GM19324 (cell line): ENCODE data around the gene PROSER1.
"Not testable (repeated sequence)": the region's sequence is repeated elsewhere in the genome, so short reads cannot be mapped to it uniquely, and the experiment has no call there.

Experiments used
- ATAC-seq: cut with Tn5 transposase; IDR thresholded peaks from one replicate; pipeline ENCODE4 v1.9.1; 2021; ENCODE audit warnings: mild to moderate bottlenecking, moderate library complexity; ENCODE audit not compliant: unreplicated experiment, low FRiP score

Gene PROSER1

DNA sequence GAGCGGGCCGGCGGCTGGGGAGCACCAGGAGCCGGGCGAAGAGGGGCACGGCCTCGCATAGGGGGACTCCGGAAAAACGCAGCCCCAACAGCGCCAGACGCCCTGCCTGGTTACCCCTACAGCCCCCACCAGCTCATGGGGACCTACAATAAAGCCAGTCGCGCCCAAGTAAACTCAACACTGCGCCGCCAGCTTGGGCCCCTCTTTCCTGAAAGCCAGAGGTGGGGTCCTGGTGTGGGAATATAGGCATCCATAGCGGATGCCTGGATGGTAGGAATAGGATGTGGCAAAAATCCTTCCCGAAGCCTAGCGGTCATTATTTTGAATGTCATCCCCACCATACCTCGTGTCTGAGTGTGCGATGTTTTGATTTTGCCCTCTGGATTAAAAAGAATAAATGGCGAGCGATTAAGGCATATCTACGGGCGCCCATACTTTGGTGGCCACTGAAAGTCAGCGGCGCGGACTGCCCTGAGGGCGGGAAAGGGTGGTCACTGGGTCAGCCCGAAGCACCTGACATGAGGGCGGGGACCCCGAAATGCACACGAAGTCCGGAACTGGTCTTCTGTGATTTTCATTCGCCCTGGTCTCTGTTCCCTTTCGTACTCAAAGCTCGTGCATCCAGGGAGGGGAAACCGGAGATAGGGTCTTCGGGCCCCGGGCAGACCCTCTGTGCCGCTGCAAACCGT is at the start of gene PROSER1, which contains the start of gene NHLRC3:
TSS of gene PROSER1 (minus strand) at position 210 of the 689 bp plus-strand sequence. CDS start 847 bp downstream, outside the sequence.
TSS of gene NHLRC3 (plus strand) at position 577 of the 689 bp plus-strand sequence. CDS start 184 bp downstream, outside the sequence.
- ATAC-seq, result peak; percentile 83

DNA sequence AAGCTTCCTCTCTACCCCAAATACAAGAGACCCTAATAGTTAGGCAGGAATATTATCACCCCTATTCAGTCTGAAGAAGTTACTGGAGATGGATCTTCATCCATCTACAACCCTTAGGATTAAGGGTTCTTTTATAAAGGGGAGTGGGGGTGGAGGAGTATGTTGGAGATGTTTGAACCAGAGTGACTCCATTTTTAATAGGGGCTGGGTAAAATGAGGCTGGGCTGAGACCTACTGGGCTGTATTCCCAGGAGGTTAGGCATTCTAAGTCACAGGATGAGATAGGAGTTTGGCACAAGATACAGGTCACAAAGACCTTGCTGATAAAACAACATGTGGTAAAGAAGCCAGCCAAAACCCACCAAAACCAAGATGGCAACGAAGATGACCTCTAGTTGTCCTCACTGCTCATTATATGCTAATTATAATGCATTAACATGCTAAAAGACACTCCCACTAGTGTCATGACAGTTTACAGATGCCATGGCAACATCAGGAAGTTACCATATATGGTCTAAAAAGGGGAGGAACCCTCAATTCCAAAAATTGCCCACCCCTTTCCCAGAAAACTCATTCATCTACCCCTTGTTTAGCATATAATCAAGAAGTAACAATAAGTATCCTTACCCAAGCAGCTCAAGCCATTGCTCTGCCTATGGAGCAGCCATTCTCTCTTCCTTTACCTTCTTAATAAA is 48.5 kb upstream of the PROSER1 start:
- ATAC-seq, result not testable (repeated sequence)

DNA sequence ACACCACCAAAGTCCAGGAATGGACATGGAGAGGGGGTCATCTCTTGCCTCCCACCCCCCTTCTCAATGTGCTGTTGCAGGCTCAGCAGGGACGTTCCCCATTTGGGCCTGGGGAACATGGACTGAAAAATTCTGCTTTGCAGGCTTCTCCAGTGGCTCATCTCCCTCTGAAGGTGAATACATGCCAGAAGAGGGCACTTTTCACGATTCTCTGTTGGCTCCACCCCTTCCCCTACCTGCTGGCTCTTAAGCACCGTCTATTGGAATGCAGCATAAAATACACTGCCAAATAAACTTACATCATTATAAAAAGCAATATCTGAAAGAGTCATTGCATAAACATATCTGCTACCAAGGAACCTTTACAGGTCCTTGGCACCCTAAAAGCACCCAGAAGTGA is 36.1 kb upstream of the PROSER1 start:
- ATAC-seq, result no peak

DNA sequence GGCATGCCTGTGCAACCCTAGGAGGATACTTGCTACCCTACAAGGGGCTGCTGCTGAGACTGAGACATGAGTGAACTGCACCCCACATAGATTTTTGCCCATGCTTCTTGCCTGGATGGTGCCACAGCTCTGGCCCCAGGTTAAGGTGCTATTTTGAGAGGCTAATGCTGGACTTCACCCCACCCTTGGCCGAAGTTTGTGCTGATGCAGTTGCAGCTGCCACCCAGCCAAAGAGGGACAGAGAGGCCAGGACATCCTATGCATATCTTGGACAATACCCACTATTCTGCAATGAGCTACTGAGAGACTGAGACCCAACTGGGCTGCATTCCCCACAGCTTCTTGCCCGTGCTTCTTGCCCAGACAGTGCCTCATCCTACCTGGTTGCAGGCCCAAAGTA is 35.0 kb upstream of the PROSER1 start:
- no peak for ATAC-seq

DNA sequence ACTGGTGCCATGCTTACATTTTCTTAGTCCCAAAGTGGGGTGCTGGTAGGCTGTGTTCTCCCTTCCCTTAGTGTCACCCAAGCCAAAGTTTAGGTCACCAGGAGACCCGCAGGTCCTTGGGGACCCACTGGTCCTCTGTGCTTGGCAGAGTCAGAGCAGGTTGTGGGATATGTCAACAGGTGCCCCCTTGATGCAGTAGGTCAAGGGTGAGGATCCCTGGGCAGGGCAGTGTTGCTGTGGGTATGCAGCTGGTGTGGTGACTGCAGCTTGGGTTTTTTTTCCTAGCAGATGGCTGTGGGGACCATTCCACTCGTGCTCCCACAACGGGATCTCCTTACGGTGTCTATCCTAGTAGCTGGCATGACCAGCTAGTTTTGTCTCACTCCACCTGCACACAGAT is 24.1 kb upstream of the PROSER1 start:
- ATAC-seq, result no peak

DNA sequence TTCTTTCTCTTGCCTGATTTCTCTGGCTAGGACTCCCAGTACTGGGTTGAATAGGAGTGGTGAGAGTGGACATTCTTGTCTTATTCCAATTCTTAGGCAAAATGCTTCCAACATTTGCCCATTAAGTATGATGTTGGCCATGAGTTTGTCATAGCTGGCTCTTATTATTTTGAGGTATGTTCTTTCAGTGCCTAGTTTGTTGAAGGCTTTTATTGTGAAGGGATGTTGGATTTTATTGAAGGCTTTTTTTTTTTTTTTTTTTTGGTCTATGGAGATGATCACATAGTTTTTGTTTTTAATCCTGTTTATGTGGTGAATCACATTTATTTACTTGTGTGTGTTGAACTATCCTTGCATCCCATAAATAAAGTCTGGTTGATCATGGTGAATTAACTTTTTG is 20.2 kb upstream of the PROSER1 start:
- ATAC-seq, result no peak

DNA sequence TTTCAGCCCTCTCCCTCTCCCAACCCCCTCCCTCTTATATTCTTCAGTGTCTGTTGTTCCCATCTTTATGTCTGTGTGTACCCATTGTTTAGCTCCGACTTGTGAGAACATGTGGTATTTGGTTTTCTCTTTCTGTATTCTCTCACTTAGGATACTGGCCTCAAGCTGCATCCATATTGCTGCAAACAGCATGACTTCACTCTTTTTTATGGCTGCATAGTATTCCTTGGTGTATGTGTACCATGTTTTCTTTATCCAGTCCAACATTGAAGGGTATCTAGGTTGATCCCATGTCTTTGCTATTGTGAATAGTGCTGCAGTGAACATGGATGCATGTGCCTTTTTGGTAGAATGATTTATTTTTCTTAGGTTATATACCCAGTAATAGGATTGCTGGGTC is 18.1 kb upstream of the PROSER1 start:
- no peak for ATAC-seq

DNA sequence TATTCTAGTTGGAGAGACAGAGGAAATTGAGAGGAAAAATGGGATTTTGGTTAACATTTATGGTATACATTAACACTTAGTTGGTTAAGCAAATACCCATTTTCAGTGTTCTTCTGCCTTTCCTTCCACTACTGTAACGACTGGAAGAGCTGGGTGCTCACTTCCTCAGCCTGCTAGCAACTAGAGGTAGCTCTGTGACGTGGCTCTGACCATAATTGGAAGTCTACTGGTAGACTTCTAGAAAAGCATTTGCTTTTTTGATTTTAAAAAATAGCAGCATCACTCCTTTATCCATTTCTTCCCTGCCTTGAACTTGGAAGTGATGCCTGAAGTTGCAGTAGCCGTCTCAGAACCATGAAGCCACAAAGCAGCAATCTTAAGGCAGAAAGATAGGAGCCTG is 16.2 kb upstream of the PROSER1 start:
- no peak for ATAC-seq

DNA sequence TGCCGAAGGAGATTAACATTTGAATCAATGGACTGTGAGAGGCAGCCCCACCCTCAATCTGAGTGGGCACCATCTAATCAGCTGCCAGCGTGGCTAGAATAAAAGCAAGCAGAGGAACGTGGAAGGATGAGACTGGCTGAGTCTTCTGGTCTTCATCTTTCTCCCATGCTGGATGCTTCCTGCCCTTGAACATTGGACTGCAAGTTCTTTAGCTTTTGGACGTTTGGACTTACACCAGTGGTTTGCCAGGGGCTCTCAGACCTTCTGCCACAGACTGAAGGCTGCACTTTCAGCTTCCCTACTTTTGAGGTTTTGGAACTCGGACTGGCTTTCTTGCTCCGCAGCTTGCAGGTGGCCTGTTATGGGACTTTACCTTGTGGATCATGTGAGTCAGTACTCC is 15.1 kb upstream of the PROSER1 start:
- ATAC-seq, result no peak

DNA sequence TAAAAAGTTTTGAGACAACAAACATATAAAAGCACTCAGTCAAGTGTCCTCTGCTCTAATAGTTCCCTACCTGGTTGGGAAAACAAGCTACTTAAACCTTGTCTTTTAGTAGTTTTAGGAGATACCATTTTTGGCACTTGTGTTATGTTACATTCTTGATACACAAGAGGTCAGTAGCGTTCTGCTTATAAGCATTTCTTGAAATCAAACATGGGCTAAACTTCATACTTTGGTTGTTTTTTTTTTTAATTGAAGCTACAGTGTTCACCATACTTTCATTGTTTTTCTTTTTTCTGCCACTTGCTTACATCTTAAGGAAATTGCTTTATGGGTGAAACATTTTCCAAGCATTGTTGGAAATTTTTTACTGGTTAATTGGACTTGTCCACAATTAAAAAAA is 13.3 kb upstream of the PROSER1 start:
- ATAC-seq, result no peak

DNA sequence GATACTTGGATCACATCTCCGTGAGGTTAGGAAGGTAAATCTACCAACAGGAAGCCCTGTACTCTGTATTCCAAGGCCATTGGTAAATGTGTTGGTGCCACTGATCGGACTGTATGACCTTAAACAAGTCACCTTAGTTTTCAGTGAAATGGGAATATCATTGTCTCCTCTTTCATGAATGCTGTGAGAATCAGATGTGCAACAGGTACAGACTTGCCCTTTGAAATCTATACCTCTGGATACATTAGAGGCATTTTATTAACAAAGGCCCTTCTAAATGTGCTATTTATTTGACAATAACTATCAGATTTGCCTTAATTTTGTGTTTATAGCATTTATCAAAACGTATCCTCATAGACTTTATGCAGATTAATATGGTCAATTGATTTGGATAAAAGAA is 11.4 kb upstream of the PROSER1 start:
- ATAC-seq, result no peak

DNA sequence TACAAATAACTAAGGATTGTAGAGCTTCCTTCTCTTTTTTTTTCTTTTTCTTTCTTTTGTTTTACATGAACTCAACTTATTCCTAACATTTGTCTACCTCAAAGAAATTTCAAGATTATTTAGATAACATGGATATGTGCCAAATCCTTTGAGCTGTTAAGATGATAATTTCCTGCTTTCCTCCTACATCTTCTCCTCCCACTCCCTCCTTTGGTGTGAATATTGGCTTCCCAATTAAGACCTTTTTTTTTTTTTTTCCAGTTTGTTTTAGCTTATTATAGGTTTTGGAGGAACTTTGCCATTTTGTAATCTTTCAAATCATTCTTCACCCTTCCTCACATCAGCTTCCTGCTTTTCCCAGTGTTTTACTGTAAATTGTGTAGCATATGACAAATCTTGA is 10.9 kb upstream of the PROSER1 start:
- ATAC-seq, result no peak

DNA sequence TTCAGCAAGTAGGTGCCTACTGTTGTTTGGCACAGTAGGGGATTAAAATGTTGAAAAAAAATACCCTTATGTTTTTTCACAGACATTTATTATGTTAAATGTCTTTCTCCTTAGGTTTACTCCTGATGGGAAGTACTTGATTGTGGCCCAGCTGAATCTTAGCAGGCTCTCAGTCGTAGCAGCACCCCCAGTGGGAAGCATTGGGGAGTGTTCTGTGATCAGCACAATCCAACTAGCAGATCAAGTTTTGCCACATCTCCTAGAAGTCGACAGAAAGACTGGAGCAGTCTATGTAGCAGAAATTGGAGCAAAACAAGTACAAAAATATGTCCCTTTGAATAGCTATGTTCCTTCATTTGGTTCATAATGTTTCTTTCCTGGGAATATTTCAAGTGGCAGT is 9.7 kb upstream of the PROSER1 start:
- no peak for ATAC-seq

DNA sequence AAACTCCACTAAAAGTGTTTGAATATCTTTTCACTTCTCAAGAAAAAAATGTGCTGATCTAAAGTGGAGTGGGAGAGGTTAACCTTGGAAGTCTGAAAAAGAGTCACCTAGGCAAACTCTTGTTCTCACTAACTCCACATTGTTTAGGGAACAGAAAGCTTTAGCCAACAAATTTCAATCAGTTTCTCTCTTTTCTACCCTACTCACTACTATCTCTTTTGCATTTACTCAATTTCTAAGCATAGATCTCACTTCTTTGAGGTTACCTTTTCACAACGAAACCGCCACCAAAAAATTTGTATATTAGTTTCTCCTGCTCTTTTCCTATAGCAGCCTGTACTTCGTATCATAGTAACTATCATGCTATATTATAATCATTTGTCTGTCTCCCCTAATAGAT is 6.6 kb upstream of the PROSER1 start:
- peak; percentile 82 for ATAC-seq

DNA sequence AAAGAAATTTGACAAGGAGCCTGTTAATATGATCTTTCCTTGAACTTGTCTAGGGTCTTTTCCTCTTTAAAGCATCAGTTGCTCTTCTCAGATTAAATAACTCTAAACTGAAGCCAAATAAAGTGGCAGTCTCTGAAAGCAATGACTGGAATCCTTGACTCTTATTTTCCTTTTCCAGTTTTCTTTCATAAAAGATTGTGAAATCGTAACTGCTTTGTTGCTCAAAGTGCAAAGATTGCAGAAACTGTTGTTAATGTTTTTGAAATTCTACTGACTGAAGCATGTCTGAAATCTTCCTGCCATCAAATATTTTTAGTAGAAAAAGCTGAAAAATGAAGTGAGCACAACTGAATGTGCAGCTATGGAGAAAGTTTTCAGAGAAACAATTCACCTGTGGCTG is 2.3 kb upstream of the PROSER1 start:
- no peak for ATAC-seq

DNA sequence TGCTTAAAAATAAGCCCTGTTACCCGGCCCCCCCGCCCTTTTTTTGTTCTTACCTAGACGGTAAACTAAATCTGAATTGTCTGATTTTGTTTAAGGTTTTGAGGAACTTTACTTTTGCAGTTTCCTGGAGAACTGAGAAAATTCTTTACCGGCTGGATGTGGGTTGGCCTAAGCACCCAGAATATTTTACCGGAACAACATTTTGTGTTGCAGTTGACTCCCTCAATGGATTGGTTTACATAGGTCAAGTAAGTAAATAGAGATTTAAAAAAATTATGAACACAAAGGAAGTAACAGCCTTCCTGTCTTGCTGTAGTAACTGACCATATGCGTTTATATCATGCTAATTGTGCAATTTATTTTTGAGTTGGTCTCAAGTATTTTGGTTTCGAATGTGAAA is 1.2 kb upstream of the PROSER1 start:
- no peak for ATAC-seq

DNA sequence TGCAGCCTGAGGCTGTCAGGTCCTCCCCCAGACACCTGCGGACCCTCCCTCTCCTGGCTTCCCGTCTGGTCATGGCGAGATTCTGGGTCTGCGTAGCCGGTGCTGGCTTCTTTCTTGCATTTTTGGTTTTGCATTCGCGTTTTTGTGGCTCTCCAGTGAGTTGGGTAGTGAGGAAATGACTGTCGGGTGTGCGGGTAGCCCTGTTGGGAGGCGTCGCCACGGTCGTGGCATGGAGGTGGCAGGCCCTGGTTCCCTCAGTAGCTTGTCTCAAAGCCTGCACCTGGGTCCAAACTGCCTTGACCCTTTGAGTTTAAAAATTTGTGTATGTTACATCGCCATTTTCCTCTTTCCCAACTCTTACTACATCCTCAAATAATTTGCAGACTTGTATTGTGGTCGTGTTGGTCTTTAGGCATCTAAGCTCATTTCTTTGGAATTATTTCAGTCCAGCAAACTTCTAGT is 711 bp upstream of the PROSER1 start:
- peak; percentile 33 for ATAC-seq

DNA sequence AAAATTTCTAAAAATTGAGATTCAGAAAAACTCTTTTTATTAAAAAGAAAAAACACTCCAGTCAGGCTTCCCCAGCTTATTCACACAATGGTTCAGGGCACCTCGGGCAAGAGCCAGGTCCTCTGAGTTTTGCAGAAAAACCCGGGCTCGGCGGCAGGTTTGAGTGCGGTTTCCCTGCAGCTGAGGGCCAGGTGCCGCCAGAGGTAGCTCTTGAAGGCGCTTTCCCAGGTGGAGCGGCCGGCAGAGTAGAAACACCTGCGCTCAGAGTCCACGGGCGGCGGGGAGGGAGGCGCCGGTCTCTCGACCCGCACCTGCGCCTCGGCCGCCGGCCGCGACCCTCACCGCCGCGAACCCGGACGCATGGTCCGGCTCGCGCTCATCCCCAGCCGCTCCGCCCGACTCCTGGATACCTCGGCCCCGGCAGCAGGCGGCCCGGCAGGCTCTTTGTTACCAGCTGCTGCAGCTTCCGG is 444 bp downstream of the PROSER1 start:
- ATAC-seq, result no peak

DNA sequence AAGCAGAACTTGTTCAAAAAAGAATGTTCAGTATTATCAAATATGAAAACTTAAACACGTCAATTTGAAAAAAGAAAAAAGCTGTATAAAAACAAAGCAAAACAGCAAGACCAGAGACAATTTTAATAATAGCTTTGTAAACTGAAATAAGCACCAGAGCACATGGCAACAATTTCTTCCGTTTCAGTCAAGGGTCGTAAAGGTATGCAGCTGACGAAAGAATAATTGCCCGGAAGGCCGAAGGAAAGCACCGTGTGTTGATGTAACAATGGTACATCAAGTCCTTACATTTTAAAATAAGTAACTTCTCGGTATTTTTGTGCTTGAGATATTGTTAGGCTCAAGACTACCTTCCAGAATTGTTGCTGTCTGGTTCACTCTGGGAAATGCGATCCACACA is 1.7 kb downstream of the PROSER1 start:
- ATAC-seq, result no peak

DNA sequence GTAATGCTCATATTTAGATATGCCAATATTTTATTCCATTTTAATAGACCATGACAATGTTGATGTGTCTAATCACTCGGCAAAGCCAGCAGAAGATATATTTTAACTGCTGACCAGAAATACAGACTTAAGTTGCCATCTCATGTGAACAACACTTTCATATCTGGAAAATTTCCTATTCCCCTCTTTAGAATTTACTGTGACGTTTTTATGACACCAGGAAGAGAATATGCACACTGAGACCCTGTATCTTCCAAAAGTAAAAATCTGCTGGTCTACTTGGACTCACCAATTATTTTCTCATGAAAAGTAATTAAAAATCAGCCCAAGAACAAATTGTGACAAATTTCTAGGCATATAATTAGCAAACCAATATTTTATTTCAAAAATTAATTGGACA is 2.1 kb downstream of the PROSER1 start:
- ATAC-seq, result no peak

DNA sequence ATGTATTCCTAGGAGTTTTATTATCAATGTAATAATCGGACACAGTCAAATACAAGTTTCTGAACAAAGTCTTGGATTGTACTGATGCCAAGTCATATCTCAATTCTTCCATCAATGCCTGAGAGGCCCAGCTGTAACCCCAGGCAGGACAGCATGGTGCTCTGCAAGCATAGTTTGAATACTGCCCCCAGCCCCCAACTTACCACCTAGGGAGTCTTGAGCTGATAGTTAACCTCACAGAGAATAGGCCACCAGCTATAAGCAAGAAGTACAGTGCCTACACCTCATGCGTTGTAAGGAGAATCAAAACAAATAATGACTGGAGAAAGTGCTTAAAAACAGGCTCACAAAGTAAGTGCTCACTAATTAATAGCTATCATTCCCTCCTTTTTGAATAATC is 2.7 kb downstream of the PROSER1 start:
- ATAC-seq, result no peak

DNA sequence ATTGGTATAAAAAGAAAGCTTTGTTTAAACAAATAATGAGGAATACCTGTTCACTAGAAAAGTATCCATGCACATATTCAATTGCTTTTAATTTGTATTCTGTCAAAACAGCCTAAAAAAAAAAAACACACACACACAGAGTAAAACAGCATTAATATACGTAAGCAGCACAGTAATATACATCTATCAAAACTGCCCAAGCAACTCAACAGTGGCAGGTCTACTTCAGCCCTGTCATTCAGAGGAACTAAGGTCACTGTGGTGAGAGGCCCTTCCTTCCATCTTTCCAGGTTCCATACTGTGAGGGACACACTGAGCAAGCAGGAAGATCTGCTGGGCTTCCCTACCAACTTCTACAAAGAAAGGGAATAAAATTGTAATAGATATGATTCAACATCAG is 3.8 kb downstream of the PROSER1 start:
- ATAC-seq, result no peak
